ENCODE measurements around the gene SPTB.

GRCh38 chr14:64726585-64726890, 153.2 kb downstream of the SPTB start:
- no peak for TF ChIP-seq POLR2AphosphoS5 (IDR thresholded peaks at IDR 0.05)
- TF ChIP-seq POLR2A (IDR thresholded peaks at IDR 0.05), result no peak
